Left forelimb (tissue), 1 donor: Measurements from ENCODE around the gene HACL1.
"Not testable (repeated sequence)": the region's sequence is repeated elsewhere in the genome, so short reads cannot be mapped to it uniquely, and the experiment has no call there.

Experiments used
- DNase-seq: peaks from one replicate; pipeline ENCODE4 v3.0.0-alpha.2; 2018; ENCODE audit warnings: low spot score

HACL1 gene

GRCh38 chr3:15579051-15579450, 22.3 kb downstream of the HACL1 start:
- DNase-seq = no peak

- DNase-seq = no peak
Measured at GRCh38 chr3:15578289-15578867, 23.0 kb downstream of the HACL1 start.

GRCh38 chr3:15576475-15576874, 24.9 kb downstream of the HACL1 start:
- DNase-seq = no peak

GRCh38 chr3:15575446-15575845, 25.9 kb downstream of the HACL1 start:
- DNase-seq = no peak

GRCh38 chr3:15572138-15572537, 29.2 kb downstream of the HACL1 start:
- DNase-seq = no peak

- DNase-seq = no peak
Measured at GRCh38 chr3:15563190-15563589, 38.2 kb downstream of the HACL1 start.

- DNase-seq = no peak
Measured at GRCh38 chr3:15562560-15562959, 38.8 kb downstream of the HACL1 start.

- no peak for DNase-seq
Measured at GRCh38 chr3:15558581-15558980, 42.8 kb downstream of the HACL1 start.

GRCh38 chr3:15557511-15557946, 43.8 kb downstream of the HACL1 start:
- DNase-seq = no peak

GRCh38 chr3:15556512-15556911, 44.9 kb downstream of the HACL1 start:
- no peak for DNase-seq

GRCh38 chr3:15553749-15554148, 47.6 kb downstream of the HACL1 start:
- no peak for DNase-seq

- no peak for DNase-seq
Measured at GRCh38 chr3:15551902-15552301, 49.5 kb downstream of the HACL1 start.

GRCh38 chr3:15549846-15550245, 51.5 kb downstream of the HACL1 start:
- DNase-seq = no peak

- no peak for DNase-seq
Measured at GRCh38 chr3:15542614-15543013, 58.8 kb downstream of the HACL1 start.

GRCh38 chr3:15541371-15541770, 60.0 kb downstream of the HACL1 start:
- DNase-seq = no peak

- no peak for DNase-seq
Measured at GRCh38 chr3:15539066-15539465, 62.3 kb downstream of the HACL1 start.

- no peak for DNase-seq
Measured at GRCh38 chr3:15538345-15538744, 63.0 kb downstream of the HACL1 start.

- no peak for DNase-seq
Measured at GRCh38 chr3:15536856-15537255, 64.5 kb downstream of the HACL1 start.

GRCh38 chr3:15535732-15536131, 65.6 kb downstream of the HACL1 start:
- DNase-seq = no peak

- not testable (repeated sequence) for DNase-seq
Measured at GRCh38 chr3:15532614-15533013, 68.8 kb downstream of the HACL1 start.

GRCh38 chr3:15531346-15531745, 70.0 kb downstream of the HACL1 start:
- no peak for DNase-seq

- no peak for DNase-seq
Measured at GRCh38 chr3:15528854-15529537, 72.4 kb downstream of the HACL1 start.

GRCh38 chr3:15527031-15527459, 74.3 kb downstream of the HACL1 start:
- DNase-seq = no peak

- DNase-seq = no peak
Measured at GRCh38 chr3:15525790-15526189, 75.6 kb downstream of the HACL1 start.
